Activated CD4-positive, alpha-beta T cell treated with anti-CD3 and anti-CD28 coated beads, Interleukin-2, amount 10 ng/mL, durations not matched to agents 24 days and 14 days (primary cell): ENCODE data around the gene CCSER1. TPM values are rescaled to one million over a fixed set of nuclear protein-coding genes. Genes with fewer than 3 reads are reported as not detected.
"Not testable (repeated sequence)": the region's sequence is repeated elsewhere in the genome, so short reads cannot be mapped to it uniquely, and the experiment has no call there.

Source experiments
- DNase-seq: peaks from one replicate; pipeline ENCODE4 v3.0.0; 2022
- H3K27ac Mint-ChIP-seq: one replicate; pipeline ENCODE4 v1.8.0; 2022; ENCODE audit warnings: mild to moderate bottlenecking, mixed read lengths
- H3K27me3 Mint-ChIP-seq: one replicate; pipeline ENCODE4 v1.8.0; 2022; ENCODE audit warnings: mixed read lengths
- H3K36me3 Mint-ChIP-seq: one replicate; pipeline ENCODE4 v1.8.0; 2022; ENCODE audit warnings: low read depth, mild to moderate bottlenecking, mixed read lengths
- H3K4me1 Mint-ChIP-seq: one replicate; pipeline ENCODE4 v1.8.0; 2021; ENCODE audit warnings: mixed read lengths
- H3K4me3 Mint-ChIP-seq: one replicate; pipeline ENCODE4 v1.8.0; 2022; ENCODE audit warnings: mild to moderate bottlenecking, moderate library complexity, mixed read lengths
- H3K9me3 Mint-ChIP-seq: one replicate; pipeline ENCODE4 v1.8.0; 2021; ENCODE audit warnings: mixed read lengths
- intact Hi-C: fragments of 100-400 bp; cut with micrococcal nuclease; formaldehyde crosslinking; loops from one replicate; pipeline ENCODE4 v1.15.1; 2023
- total RNA-seq: library from RNA; stranded (reverse); gene quantifications from 2 replicates; pipeline ENCODE4 v1.2.3, GENCODE V29; 2022

CCSER1 gene
- total RNA-seq, 1 donor from 2014 or later: not detected

- Mint-ChIP-seq H3K4me1 (no peaks in the 10 kb centered on the region), H3K27ac (no peak overlapping the region), H3K27me3 (no peaks in the 10 kb centered on the region), H3K9me3 (no peaks in the 10 kb centered on the region), H3K4me3 (no peak overlapping the region), H3K36me3 (no peaks in the 10 kb centered on the region)
- DNase-seq: no peak
- intact Hi-C loops: no loop called here
These were observed 984.4 kb downstream of the CCSER1 start for GRCh38 chr4:91111556-91111955.

- Mint-ChIP-seq H3K27ac (no peak overlapping the region), H3K36me3 (no peaks in the 10 kb centered on the region), H3K27me3 (no peaks in the 10 kb centered on the region), H3K9me3 (no peaks in the 10 kb centered on the region), H3K4me3 (no peak overlapping the region), H3K4me1 (no peaks in the 10 kb centered on the region)
- no peak for DNase-seq
- intact Hi-C loops: no loop called here
These were observed 986.0 kb downstream of the CCSER1 start for GRCh38 chr4:91113130-91113706.

- no peaks in the 10 kb centered on the region for H3K36me3 Mint-ChIP-seq
- no peaks in the 10 kb centered on the region for H3K9me3 Mint-ChIP-seq
- H3K4me1 Mint-ChIP-seq: no peaks in the 10 kb centered on the region
- DNase-seq: no peak
- H3K27me3 Mint-ChIP-seq: no peaks in the 10 kb centered on the region
- no peak overlapping the region for H3K27ac Mint-ChIP-seq
- H3K4me3 Mint-ChIP-seq: no peak overlapping the region
- intact Hi-C loops: no loop called here
These were observed 987.2 kb downstream of the CCSER1 start for GRCh38 chr4:91114386-91114785.

- no peaks in the 10 kb centered on the region for H3K4me1 Mint-ChIP-seq
- H3K27me3 Mint-ChIP-seq: no peaks in the 10 kb centered on the region
- H3K9me3 Mint-ChIP-seq: no peaks in the 10 kb centered on the region
- DNase-seq: no peak
- no peak overlapping the region for H3K4me3 Mint-ChIP-seq
- H3K27ac Mint-ChIP-seq: no peak overlapping the region
- intact Hi-C loops: no loop called here
- no peaks in the 10 kb centered on the region for H3K36me3 Mint-ChIP-seq
These were observed 989.7 kb downstream of the CCSER1 start for GRCh38 chr4:91116861-91117260.

- no peak overlapping the region for H3K27ac Mint-ChIP-seq
These were observed 991.4 kb downstream of the CCSER1 start for GRCh38 chr4:91118597-91118996.

GRCh38 chr4:91123742-91124141 lies 996.5 kb downstream of the CCSER1 start:
- intact Hi-C loops: no loop called here
- Mint-ChIP-seq H3K36me3 (no peaks in the 10 kb centered on the region), H3K4me1 (no peaks in the 10 kb centered on the region), H3K9me3 (no peaks in the 10 kb centered on the region), H3K4me3 (no peak overlapping the region), H3K27ac (no peak overlapping the region), H3K27me3 (no peaks in the 10 kb centered on the region)
- no peak for DNase-seq

More at GRCh38 chr4:91118597-91118996, 991.4 kb downstream of the CCSER1 start:
- intact Hi-C loops: no loop called here
- no peaks in the 10 kb centered on the region for H3K9me3 Mint-ChIP-seq
- DNase-seq: no peak
- H3K4me3 Mint-ChIP-seq: no peak overlapping the region
- no peaks in the 10 kb centered on the region for H3K4me1 Mint-ChIP-seq
- H3K27me3 Mint-ChIP-seq: no peaks in the 10 kb centered on the region
- H3K36me3 Mint-ChIP-seq: no peaks in the 10 kb centered on the region

GRCh38 chr4:91127192-91127591 lies 1000.0 kb downstream of the CCSER1 start:
- H3K27me3 Mint-ChIP-seq: no peaks in the 10 kb centered on the region
- intact Hi-C loops: no loop called here

GRCh38 chr4:91127831-91128230 lies 1000.6 kb downstream of the CCSER1 start:
- Mint-ChIP-seq H3K4me3 (no peak overlapping the region), H3K27ac (no peak overlapping the region), H3K4me1 (no peaks in the 10 kb centered on the region), H3K27me3 (no peaks in the 10 kb centered on the region), H3K9me3 (no peaks in the 10 kb centered on the region), H3K36me3 (no peaks in the 10 kb centered on the region)
- intact Hi-C loops: no loop called here
- DNase-seq: no peak

More at GRCh38 chr4:91127192-91127591, 1000.0 kb downstream of the CCSER1 start:
- H3K4me1 Mint-ChIP-seq: no peaks in the 10 kb centered on the region
- H3K36me3 Mint-ChIP-seq: no peaks in the 10 kb centered on the region
- no peak overlapping the region for H3K4me3 Mint-ChIP-seq
- no peaks in the 10 kb centered on the region for H3K9me3 Mint-ChIP-seq
- H3K27ac Mint-ChIP-seq: no peak overlapping the region
- no peak for DNase-seq

- H3K9me3 Mint-ChIP-seq: no peaks in the 10 kb centered on the region
- no peaks in the 10 kb centered on the region for H3K36me3 Mint-ChIP-seq
- no peaks in the 10 kb centered on the region for H3K27me3 Mint-ChIP-seq
These were observed 1001.3 kb downstream of the CCSER1 start for GRCh38 chr4:91128519-91128918.

GRCh38 chr4:91147067-91147466 lies 1019.9 kb downstream of the CCSER1 start:
- H3K4me3 Mint-ChIP-seq: no peak overlapping the region
- no peaks in the 10 kb centered on the region for H3K27me3 Mint-ChIP-seq
- intact Hi-C loops: no loop called here
- H3K4me1 Mint-ChIP-seq: no peaks in the 10 kb centered on the region
- H3K27ac Mint-ChIP-seq: no peak overlapping the region
- H3K9me3 Mint-ChIP-seq: peaks cover 23% of the 10 kb centered on the region
- no peaks in the 10 kb centered on the region for H3K36me3 Mint-ChIP-seq
- no peak for DNase-seq

More at GRCh38 chr4:91128519-91128918, 1001.3 kb downstream of the CCSER1 start:
- no peak overlapping the region for H3K27ac Mint-ChIP-seq
- H3K4me3 Mint-ChIP-seq: no peak overlapping the region
- intact Hi-C loops: no loop called here
- no peak for DNase-seq
- H3K4me1 Mint-ChIP-seq: no peaks in the 10 kb centered on the region

GRCh38 chr4:91154041-91154440 lies 1026.8 kb downstream of the CCSER1 start:
- DNase-seq, H3K4me3 Mint-ChIP-seq, H3K4me1 Mint-ChIP-seq, H3K27ac Mint-ChIP-seq, intact Hi-C loops, H3K36me3 Mint-ChIP-seq, H3K27me3 Mint-ChIP-seq: not testable (repeated sequence)
- peaks cover 18% of the 10 kb centered on the region for H3K9me3 Mint-ChIP-seq

- DNase-seq, H3K27me3 Mint-ChIP-seq, intact Hi-C loops, H3K36me3 Mint-ChIP-seq, H3K4me3 Mint-ChIP-seq, H3K9me3 Mint-ChIP-seq, H3K27ac Mint-ChIP-seq, H3K4me1 Mint-ChIP-seq: not testable (repeated sequence)
These were observed 1040.9 kb downstream of the CCSER1 start for GRCh38 chr4:91167864-91168653.

- no peak for DNase-seq
- peaks cover 3% of the 10 kb centered on the region for H3K9me3 Mint-ChIP-seq
- no peaks in the 10 kb centered on the region for H3K36me3 Mint-ChIP-seq
- intact Hi-C loops: no loop called here
- no peak overlapping the region for H3K27ac Mint-ChIP-seq
- H3K4me1 Mint-ChIP-seq: no peaks in the 10 kb centered on the region
- H3K4me3 Mint-ChIP-seq: no peak overlapping the region
- H3K27me3 Mint-ChIP-seq: no peaks in the 10 kb centered on the region
These were observed 1043.6 kb downstream of the CCSER1 start for GRCh38 chr4:91170768-91171167.

GRCh38 chr4:91171217-91171616 lies 1044.0 kb downstream of the CCSER1 start:
- Mint-ChIP-seq H3K4me1 (no peaks in the 10 kb centered on the region), H3K36me3 (no peaks in the 10 kb centered on the region), H3K9me3 (peaks cover 3% of the 10 kb centered on the region), H3K27ac (no peak overlapping the region), H3K27me3 (no peaks in the 10 kb centered on the region), H3K4me3 (no peak overlapping the region)
- intact Hi-C loops: no loop called here
- no peak for DNase-seq
